Measurements from ENCODE around the gene DEFB112. TPM values are rescaled to one million over a fixed set of nuclear protein-coding genes. Genes with fewer than 3 reads are reported as not detected.

DEFB112 gene
- total and polyA plus RNA-seq, 9 of the 15 experiments (the other 6 are each of a cell fraction or from before 2014, with no cell fraction given) = not detected

- no peak overlapping the region for H3K27ac ChIP-seq (ENCODE audit: extremely low read depth, low read depth, low read length)
- no peak overlapping the region for H2AFZ ChIP-seq (ENCODE audit: low read depth, low read length)
- no peaks in the 10 kb centered on the region; the same call in 1 of the 2 replicates for H3K9me3 ChIP-seq (replicated peaks; ENCODE audit: control insufficient read depth, insufficient read depth, low read depth, low read length)
- WGBS (ENCODE audit: insufficient coverage, low coverage, missing lambda C conversion rate) = 0% methylated on average over 2 of the region's 2 CpGs
- no peak overlapping the region for H3K4me3 ChIP-seq
- no peak for FAIRE-seq
- no peaks in the 10 kb centered on the region for H3K79me2 ChIP-seq (ENCODE audit: control insufficient read depth, insufficient read depth, low read length)
- H3K9ac ChIP-seq (ENCODE audit: insufficient read depth in 1 of 2, low read depth in 2 of 2, low read length in 2 of 2) = no peak overlapping the region
- CTCF ChIA-PET (ENCODE audit: low intra/inter-chr PET ratio) = no interaction called here
- no peaks in the 10 kb centered on the region for H3K27me3 ChIP-seq (ENCODE audit: control insufficient read depth in 2 of 2, insufficient read depth in 2 of 2, low read length in 2 of 2)
- DNase-seq (ENCODE audit: extremely low read depth in 1 of 4, low spot score in 3 of 4) = no peak
- no peaks in the 10 kb centered on the region for H3K4me1 ChIP-seq (replicated peaks in 1 of 2; ENCODE audit: control insufficient read depth in 2 of 2, insufficient read depth in 2 of 2, low read length in 2 of 2)
- POLR2A ChIA-PET = no interaction called here
- H3K36me3 ChIP-seq (ENCODE audit: control insufficient read depth, insufficient read depth, low read length) = no peaks in the 10 kb centered on the region
- no peaks in the 10 kb centered on the region for H4K20me1 ChIP-seq (replicated peaks; ENCODE audit: control insufficient read depth, insufficient read depth, low read length)
- intact Hi-C loops (cut with micrococcal nuclease) (no loop called here), in situ Hi-C loops (cut with MboI) (no loop called here)
- H3K9me1 ChIP-seq (ENCODE audit: control insufficient read depth, insufficient read depth, low read length) = no peaks in the 10 kb centered on the region
- ATAC-seq = no peak
- no peak overlapping the region for H3K4me2 ChIP-seq (ENCODE audit: insufficient read depth, low read length)
- TF ChIP-seq ERF (CRISPR knock-in tag; IDR thresholded peaks at IDR 0.05) (no peak), NONO (IDR thresholded peaks at IDR 0.05; ENCODE audit: low read depth in 2 of 2, low read length in 1 of 2) (no peak), KLF16 (IDR thresholded peaks at IDR 0.05) (no peak)
- no TSS peak for BruUV-seq (replicated peaks)
These were observed 40.2 kb upstream of the DEFB112 start for GRCh38 chr6:50089911-50090310.

DNA sequence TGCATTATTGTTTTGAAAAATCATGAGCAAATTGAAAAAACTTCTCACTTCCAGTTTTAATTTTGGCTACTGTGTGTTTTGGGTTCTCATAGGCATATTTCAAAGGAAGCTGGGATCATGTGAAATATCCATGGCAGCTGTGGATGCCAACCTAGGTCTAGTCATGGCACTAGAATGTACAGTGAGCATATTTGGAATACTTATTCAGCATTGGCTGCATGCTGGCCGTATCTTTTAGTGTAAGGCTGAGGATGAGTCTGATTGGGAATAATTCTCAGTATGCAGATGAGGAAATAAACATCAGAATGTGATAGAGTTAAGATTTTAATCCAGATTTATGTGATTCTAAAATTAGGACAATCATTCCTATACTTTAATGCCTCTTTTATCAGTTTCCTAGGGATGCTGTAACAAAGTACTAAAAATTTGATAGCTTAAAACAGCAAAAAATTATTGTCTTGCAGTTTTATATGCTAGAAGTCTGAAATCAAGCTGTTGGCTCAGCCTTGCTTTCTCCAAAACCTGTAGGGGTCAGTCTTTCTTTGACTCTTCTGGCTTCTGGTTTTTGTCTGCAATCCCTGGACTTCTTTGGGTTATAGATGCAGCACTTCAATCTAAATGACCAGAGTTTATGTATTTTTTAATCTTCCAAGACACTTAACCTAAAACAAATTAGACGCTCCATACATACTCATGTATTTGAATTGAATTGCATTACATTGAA is 37.7 kb upstream of the DEFB112 start:
- 2% methylated on average over 2 of the region's 2 CpGs for WGBS (ENCODE audit: insufficient coverage, low coverage, missing lambda C conversion rate)
- no peaks in the 10 kb centered on the region for H3K79me2 ChIP-seq (ENCODE audit: control insufficient read depth, insufficient read depth, low read length)
- intact Hi-C loops (cut with micrococcal nuclease) = no loop called here
- no TSS peak for BruUV-seq (replicated peaks)
- no peak overlapping the region for H2AFZ ChIP-seq (ENCODE audit: low read depth, low read length)
- H3K9me3 ChIP-seq (replicated peaks; ENCODE audit: control insufficient read depth, insufficient read depth, low read depth, low read length) = no peaks in the 10 kb centered on the region; the same call in 1 of the 2 replicates
- DNase-seq (ENCODE audit: extremely low read depth in 1 of 4, low spot score in 3 of 4) (no peak), FAIRE-seq (no peak), ATAC-seq (no peak)
- H3K9me1 ChIP-seq (ENCODE audit: control insufficient read depth, insufficient read depth, low read length) = no peaks in the 10 kb centered on the region
- H3K4me3 ChIP-seq = no peak overlapping the region
- ChIA-PET CTCF (ENCODE audit: low intra/inter-chr PET ratio) (no interaction called here), POLR2A (no interaction called here)
- in situ Hi-C loops (cut with MboI) = no loop called here
- H3K4me1 ChIP-seq (replicated peaks in 1 of 2; ENCODE audit: control insufficient read depth in 2 of 2, insufficient read depth in 2 of 2, low read length in 2 of 2) = no peaks in the 10 kb centered on the region
- no peaks in the 10 kb centered on the region for H3K27me3 ChIP-seq (ENCODE audit: control insufficient read depth in 2 of 2, insufficient read depth in 2 of 2, low read length in 2 of 2)
- no peaks in the 10 kb centered on the region for H4K20me1 ChIP-seq (replicated peaks; ENCODE audit: control insufficient read depth, insufficient read depth, low read length)
- no peak overlapping the region for H3K9ac ChIP-seq (ENCODE audit: insufficient read depth in 1 of 2, low read depth in 2 of 2, low read length in 2 of 2)
- no peak overlapping the region for H3K4me2 ChIP-seq (ENCODE audit: insufficient read depth, low read length)
- no peaks in the 10 kb centered on the region for H3K36me3 ChIP-seq (ENCODE audit: control insufficient read depth, insufficient read depth, low read length)
- no peak overlapping the region for H3K27ac ChIP-seq (ENCODE audit: extremely low read depth, low read depth, low read length)
- TF ChIP-seq ZNF143 (CRISPR knock-in tag; IDR thresholded peaks at IDR 0.05) (no peak), KLF13 (tag; IDR thresholded peaks at IDR 0.05; ENCODE audit: borderline replicate concordance, low read depth) (no peak), SREBF1 (IDR thresholded peaks at IDR 0.05; ENCODE audit: borderline replicate concordance, low read depth, low read length) (no peak), SUPT5H (IDR thresholded peaks at IDR 0.05) (no peak), ZNF707 (CRISPR knock-in tag; conservative IDR thresholded peaks at IDR 0.05) (no peak), TAF9B (IDR thresholded peaks at IDR 0.05; ENCODE audit: partially characterized antibody) (no peak), ARID1B (IDR thresholded peaks at IDR 0.05) (no peak), TRIM24 (IDR thresholded peaks at IDR 0.05) (no peak)
- TF ChIP-seq, protein P1, sequence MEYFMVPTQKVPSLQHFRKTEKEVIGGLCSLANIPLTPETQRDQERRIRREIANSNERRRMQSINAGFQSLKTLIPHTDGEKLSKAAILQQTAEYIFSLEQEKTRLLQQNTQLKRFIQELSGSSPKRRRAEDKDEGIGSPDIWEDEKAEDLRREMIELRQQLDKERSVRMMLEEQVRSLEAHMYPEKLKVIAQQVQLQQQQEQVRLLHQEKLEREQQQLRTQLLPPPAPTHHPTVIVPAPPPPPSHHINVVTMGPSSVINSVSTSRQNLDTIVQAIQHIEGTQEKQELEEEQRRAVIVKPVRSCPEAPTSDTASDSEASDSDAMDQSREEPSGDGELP (CRISPR knock-in tag; IDR thresholded peaks at IDR 0.05; ENCODE audit: borderline replicate concordance) = no peak
- TF ChIP-seq, protein P2, sequence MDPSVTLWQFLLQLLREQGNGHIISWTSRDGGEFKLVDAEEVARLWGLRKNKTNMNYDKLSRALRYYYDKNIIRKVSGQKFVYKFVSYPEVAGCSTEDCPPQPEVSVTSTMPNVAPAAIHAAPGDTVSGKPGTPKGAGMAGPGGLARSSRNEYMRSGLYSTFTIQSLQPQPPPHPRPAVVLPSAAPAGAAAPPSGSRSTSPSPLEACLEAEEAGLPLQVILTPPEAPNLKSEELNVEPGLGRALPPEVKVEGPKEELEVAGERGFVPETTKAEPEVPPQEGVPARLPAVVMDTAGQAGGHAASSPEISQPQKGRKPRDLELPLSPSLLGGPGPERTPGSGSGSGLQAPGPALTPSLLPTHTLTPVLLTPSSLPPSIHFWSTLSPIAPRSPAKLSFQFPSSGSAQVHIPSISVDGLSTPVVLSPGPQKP (CRISPR knock-in tag; IDR thresholded peaks at IDR 0.05) = no peak
